ENCODE data around the gene KAZN.

- no peak for TF ChIP-seq GATA2 (IDR thresholded peaks at IDR 0.05; ENCODE audit: low read depth, low read length)
- no peak for TF ChIP-seq GATA3 (IDR thresholded peaks at IDR 0.05; ENCODE audit: low read depth, low read length)
These were observed 343.4 kb downstream of the KAZN start for GRCh38 chr1:14941864-14942263.

Data from SH-SY5Y (cell line).